ENCODE data around the gene ANAPC2.

DNA sequence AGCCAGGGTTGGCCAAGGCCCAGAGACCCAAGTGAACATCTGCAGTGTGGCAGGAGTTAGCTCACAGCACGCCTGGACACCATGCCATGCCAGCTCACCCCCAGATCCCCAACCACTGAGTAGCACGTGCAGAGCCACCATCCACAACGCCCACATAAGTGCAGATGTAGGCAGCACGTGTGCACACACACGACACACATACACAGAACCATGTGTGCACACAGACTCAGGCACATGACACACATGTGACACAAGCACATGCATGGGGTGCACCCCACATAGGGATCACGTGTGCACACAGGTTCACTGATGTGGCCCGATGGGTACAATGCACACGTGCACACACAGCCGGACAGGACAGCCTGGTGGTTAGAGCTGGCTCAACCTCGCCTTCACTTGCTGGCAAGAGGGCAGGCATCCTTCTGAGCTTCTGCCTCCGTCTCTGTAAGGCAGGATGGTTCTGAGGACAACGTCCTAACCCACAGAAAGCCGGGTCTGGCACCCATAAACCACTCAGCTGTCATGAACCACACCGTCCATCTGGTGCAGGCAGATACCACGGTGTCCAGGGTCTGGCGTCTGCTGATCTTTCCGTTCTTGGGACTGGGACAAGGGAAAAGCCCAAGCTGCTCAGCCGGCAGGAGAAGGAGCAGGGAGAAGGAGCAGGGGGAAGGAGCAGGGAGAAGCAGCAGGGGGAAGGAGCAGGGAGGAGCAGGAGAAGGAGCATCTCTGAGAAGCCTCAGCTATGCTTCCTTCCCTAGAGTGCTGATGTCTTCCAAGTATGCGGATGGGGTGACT, 30.5 kb downstream of the ANAPC2 start:
- TF ChIP-seq BHLHE40 (IDR thresholded peaks at IDR 0.05; ENCODE audit: borderline replicate concordance) (no peak), TARDBP (IDR thresholded peaks at IDR 0.05) (no peak), SP1 (IDR thresholded peaks at IDR 0.05) (no peak), SUZ12 (IDR thresholded peaks at IDR 0.05) (no peak), L3MBTL2 (conservative IDR thresholded peaks at IDR 0.05) (no peak), ARNT (IDR thresholded peaks at IDR 0.05) (no peak), FOXK2 (IDR thresholded peaks at IDR 0.05) (no peak), FOXM1 (IDR thresholded peaks at IDR 0.05; ENCODE audit: borderline replicate concordance) (no peak)

Measured in HEK293T (cell line).